HG03108 (cell line): ENCODE results near the gene FBXL7.

Source experiments
- ATAC-seq: cut with Tn5 transposase; IDR thresholded peaks from one replicate; pipeline ENCODE4 v1.9.1; 2021; ENCODE audit warnings: moderate library complexity; ENCODE audit not compliant: unreplicated experiment

FBXL7 gene

DNA sequence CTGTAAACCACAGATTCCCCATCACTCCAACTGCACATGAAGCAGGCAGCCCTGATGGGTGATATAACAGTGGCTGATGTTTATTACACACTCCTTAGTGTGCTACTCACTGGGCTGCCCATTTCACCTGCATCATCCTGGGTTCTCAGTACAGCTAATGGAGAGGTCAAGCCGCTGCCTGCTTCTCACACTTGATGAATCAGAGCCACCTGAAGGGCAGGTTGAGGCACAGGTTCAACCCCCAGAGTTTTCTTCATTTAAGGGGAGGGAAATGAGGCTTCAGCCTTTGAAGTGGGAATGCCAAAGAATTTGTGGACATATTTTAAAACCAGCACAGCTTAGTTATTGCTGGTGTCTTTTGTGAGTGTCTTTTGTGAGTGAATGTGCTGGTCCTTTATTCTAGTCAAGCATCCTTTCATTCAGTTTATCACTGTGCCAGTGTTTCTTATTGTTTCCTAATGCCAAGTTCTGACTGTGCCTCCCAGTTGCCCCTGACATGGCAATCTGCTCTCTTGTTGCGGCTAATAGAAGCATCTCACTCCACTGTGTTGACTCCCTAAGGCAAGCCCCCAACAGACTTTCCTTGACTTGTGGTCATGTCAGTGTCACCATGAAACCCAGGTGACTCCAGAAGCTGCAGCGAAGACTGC is 109.2 kb downstream of the FBXL7 start:
- no peak for ATAC-seq

- no peak for ATAC-seq
Observed at GRCh38 chr5:15610216-15610615, 110.2 kb downstream of the FBXL7 start.

GRCh38 chr5:15611008-15611407 is 111.0 kb downstream of the FBXL7 start:
- ATAC-seq, result no peak

DNA sequence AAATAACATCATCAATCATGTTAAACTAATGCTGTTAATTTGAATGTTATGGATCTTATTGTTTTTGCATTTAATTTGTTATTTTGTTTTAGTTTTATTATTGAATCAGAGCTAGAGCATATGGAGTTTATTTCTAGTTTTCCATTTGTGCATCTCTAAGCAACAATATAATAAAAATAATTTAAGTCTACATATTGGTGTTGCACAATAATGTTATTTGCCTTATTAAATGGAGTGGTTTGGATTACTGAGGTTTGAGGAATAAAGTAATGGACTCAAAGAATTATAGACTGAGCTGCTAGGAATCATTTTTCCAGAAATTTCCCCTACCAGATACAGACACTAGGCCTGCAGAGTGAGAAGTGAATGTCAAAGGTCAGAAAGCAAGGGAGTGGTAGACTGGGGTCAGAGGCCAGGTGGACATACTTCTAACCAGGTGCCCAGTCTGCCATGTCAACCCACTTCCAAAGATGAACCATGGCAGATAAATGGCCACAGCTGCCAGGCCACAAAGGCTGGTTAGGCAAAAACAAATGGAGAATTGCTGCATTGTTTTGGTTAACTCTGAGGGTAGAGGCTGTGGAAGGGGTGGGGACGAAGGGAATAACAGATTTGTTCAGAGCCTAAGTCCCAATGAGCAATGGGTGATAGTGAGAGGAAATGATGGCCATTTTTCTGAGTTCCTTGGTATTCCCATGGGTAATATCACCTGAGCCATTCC is 113.1 kb downstream of the FBXL7 start:
- no peak for ATAC-seq

- no peak for ATAC-seq
Observed at GRCh38 chr5:15614679-15615078, 114.7 kb downstream of the FBXL7 start.

DNA sequence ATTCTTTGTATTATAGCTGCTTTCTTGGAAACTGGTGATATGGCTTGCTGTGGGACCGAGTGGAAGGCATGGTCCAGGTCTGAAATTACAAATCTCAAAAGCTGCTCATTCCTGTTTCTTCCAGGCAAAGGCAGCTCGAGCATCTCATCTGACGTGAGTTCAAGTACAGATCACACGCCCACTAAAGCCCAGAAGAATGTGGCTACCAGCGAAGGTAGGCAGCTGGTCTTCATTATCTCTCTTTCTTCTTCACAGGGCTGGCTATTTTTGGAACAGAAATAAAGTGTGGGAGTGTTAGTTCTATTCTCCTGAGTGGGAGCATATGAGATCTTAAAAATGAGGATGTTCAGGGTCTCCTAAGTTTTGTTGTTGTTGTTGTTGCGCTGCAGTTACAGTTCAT is 115.9 kb downstream of the FBXL7 start:
- no peak for ATAC-seq

GRCh38 chr5:15618938-15619337 is 119.0 kb downstream of the FBXL7 start:
- ATAC-seq, result no peak

GRCh38 chr5:15620501-15620900 is 120.5 kb downstream of the FBXL7 start:
- ATAC-seq, result no peak

DNA sequence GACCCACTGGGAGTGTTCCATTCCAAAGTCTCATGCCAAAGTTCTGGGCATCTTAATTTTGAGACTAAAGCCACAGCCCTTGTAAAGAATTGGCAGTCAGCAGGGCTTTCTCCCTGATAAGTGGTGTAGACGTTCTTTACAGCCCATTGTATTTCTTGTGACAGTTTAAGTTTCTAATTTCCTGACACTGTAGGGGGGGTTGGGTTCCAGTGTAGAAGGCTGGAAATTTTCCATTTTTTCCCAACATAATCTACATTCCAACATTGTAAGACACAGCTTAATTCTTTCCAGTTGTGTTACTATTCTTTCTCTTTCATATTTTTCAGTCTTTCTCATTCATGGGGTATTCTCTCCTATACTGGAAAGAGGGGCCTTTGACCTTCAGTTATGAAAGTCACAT is 121.1 kb downstream of the FBXL7 start:
- ATAC-seq, result no peak

GRCh38 chr5:15623794-15624193 is 123.8 kb downstream of the FBXL7 start:
- no peak for ATAC-seq

GRCh38 chr5:15627109-15627508 is 127.1 kb downstream of the FBXL7 start:
- ATAC-seq, result no peak

GRCh38 chr5:15627647-15628046 is 127.7 kb downstream of the FBXL7 start:
- no peak for ATAC-seq

GRCh38 chr5:15630441-15630840 is 130.5 kb downstream of the FBXL7 start:
- ATAC-seq, result no peak

GRCh38 chr5:15634591-15635288 is 134.8 kb downstream of the FBXL7 start:
- no peak for ATAC-seq

DNA sequence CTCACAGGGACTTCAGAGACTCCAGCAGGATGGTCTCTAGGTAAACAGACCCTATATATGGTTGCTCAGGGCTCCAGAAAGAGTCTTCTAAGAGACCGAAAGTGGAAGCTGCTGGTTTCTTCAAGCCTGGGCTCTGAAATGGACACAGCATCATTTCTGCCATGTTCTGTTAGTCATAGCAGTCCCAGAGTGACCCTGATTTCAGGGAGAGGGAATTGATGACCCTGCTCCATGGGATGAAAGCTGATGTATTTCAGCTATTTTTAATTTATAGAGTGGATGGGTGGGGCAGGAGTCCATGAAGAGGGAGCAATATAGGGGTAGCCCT is 135.3 kb downstream of the FBXL7 start:
- ATAC-seq, result no peak

DNA sequence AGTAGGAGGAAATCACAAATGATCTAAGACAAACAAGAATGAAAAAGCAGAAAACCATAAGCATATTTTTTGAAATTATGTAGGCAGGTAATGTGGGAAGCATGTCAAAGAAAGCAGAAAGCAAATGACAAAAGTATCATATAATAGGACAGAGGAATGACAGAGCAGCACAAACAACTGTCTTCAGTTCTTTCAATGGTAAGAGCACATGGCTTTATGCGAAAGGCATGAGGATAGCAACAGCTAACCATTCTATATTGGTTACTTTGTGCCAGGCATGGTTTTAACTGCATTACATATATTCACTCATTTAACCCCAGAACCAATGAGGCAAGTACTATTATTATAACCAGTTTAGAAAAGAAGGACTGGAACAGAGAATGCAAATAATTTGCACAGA is 137.4 kb downstream of the FBXL7 start:
- no peak for ATAC-seq

DNA sequence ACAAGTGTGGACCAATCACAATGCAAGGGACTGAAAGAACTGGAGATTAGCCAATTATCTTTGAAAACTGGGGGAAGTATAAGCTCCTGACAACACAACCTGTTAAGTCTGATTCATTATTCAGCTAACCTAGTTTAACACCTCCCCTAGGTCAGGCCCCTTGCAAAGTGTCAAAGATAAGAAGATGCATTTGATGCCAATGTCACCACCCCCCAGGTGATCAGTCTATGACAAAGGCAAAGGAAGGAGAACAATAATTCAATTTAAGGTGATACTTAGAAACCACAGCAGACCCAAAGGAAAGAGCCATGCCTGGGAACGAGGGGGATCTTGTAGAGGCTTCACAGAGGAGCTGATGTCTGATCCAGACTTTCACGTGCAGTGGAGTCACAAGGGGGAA is 137.9 kb downstream of the FBXL7 start:
- no peak for ATAC-seq

- no peak for ATAC-seq
Observed at GRCh38 chr5:15638296-15638695, 138.3 kb downstream of the FBXL7 start.

- no peak for ATAC-seq
Observed at GRCh38 chr5:15639288-15639687, 139.3 kb downstream of the FBXL7 start.

- no peak for ATAC-seq
Observed at GRCh38 chr5:15640116-15640515, 140.1 kb downstream of the FBXL7 start.

GRCh38 chr5:15643731-15644130 is 143.8 kb downstream of the FBXL7 start:
- no peak for ATAC-seq
